H1 (cell line): ENCODE measurements around the gene DCBLD1. TPM values are rescaled to one million over a fixed set of nuclear protein-coding genes. Genes with fewer than 3 reads are reported as not detected.

Experiments
- JUN ChIP-seq: IDR thresholded peaks from 2 replicates; pipeline ENCODE4 v1.6.1; 2011; ENCODE audit warnings: low read depth, mild to moderate bottlenecking, improper control_type of control experiment, low read length
- NRF1 ChIP-seq: IDR thresholded peaks from 2 replicates; pipeline ENCODE4 v1.6.1; 2011; ENCODE audit warnings: mild to moderate bottlenecking, low read depth, low read length, improper control_type of control experiment
- SP2 ChIP-seq: IDR thresholded peaks from 2 replicates; pipeline ENCODE4 v1.6.1; 2012; ENCODE audit warnings: mild to moderate bottlenecking, low read length, inconsistent platforms
- YY1 ChIP-seq: IDR thresholded peaks from 2 replicates; pipeline ENCODE4 v1.6.1; 2011; ENCODE audit warnings: low read depth, mild to moderate bottlenecking, low read length
- polyA plus RNA-seq, 7 experiments: library from polyadenylated mRNA; depleted of rRNA in 3 of 7; stranded (reverse) in 5 of 7; unstranded in 2 of 7; fragments of >200 nt in 5 of 7; fragments of 200-250 nt in 2 of 7; gene quantifications; 1 replicate in 5 of 7; 2 replicates in 1 of 7; 4 replicates in 1 of 7; pipeline versions ENCODE4 v1.2.1 to v1.2.3, GENCODE V29; 2011 to 2013; ENCODE audit warnings: missing spikeins in 2 of 7, mixed read lengths in 2 of 7
- total RNA-seq: library from RNA; stranded (reverse); fragmentation: NEBNext Ultra II Directional; extraction: Animal tissue kit (Norgen Biotek cat#: 25700); gene quantifications from 2 replicates; pipeline ENCODE4 v1.2.1, GENCODE V29; 2021
- TF ChIP-seq, protein P1 (sequence below): IDR thresholded peaks from 2 replicates; pipeline ENCODE4 v1.6.1; 2011; ENCODE audit warnings: low read depth, mild to moderate bottlenecking, low read length; ENCODE audit not compliant: insufficient read depth
- TF ChIP-seq, protein P2 (sequence below): IDR thresholded peaks from 2 replicates; pipeline ENCODE4 v1.6.1; 2012; ENCODE audit warnings: inconsistent platforms

Gene DCBLD1
- total and polyA plus RNA-seq, 2 of the 8 experiments (the other 6 are each of a cell fraction or from before 2014, with no cell fraction given), result 3.9 to 11.2 TPM

DNA sequence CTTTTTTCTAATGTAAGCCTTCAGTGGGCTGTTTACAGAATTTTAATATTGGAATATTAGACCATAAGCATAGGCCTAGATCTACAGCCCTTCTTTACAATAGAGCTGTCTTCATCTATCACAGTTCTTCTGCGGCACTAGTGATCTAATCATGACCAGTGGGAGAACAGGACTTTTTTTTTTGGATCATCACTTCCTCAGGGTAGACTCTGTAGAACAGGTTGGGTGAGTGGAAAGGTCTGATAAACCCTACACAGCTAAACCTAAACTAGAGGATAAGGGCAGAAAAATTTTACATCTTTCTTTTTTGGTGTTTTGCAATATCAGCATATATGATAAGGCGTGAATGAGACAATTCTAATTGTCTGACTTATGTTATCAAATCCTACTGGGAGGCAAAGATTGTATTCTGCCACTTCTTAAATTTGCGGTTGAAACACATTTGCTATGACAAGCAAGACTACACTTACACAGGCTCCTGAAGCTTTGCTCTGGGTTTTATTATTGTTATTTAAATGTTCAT lies 67.7 kb downstream of the DCBLD1 start (continued):
- TF ChIP-seq SP2 (no peak), YY1 (no peak), JUN (no peak), NRF1 (no peak)
- TF ChIP-seq, protein P1, sequence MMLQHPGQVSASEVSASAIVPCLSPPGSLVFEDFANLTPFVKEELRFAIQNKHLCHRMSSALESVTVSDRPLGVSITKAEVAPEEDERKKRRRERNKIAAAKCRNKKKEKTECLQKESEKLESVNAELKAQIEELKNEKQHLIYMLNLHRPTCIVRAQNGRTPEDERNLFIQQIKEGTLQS, result no peak
- TF ChIP-seq, protein P2, sequence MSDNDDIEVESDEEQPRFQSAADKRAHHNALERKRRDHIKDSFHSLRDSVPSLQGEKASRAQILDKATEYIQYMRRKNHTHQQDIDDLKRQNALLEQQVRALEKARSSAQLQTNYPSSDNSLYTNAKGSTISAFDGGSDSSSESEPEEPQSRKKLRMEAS, result no peak
